Adrenal gland (tissue), 5 donors: ENCODE results near the gene TBL1XR1.

Experiments used
- CTCF ChIP-seq, 6 experiments: fragments of 450-650 bp in 4 of 6; fragments of 200-600 bp in 2 of 6; sonication (generic) in 1 of 6; IDR thresholded peaks; 1 replicate in 5 of 6; 2 replicates in 1 of 6; pipeline versions ENCODE4 v1.5.1 to v1.8.0; 2016 to 2021; ENCODE audit warnings: antibody characterized with exemption in 6 of 6, mild to moderate bottlenecking in 2 of 6, moderate library complexity in 1 of 6
- POLR2A ChIP-seq, 2 donors: fragments of 450-650 bp; IDR thresholded peaks; one replicate each; pipeline ENCODE4 v1.6.1; 2017; ENCODE audit warnings: antibody characterized with exemption in 2 of 2, mild to moderate bottlenecking in 2 of 2, moderate library complexity in 1 of 2
- donor health status: DM: no; HTN: no; CAD: no.

- TF ChIP-seq CTCF (IDR thresholded peaks at IDR 0.05) (no peak), POLR2A (IDR thresholded peaks at IDR 0.05) (no peak)
These were observed 62.5 kb downstream of the TBL1XR1 start for GRCh38 chr3:177134816-177135210.
